Cardiac fibroblast (primary cell): ENCODE results near the gene ARHGEF2.

ENCODE experiments used
- DNase-seq, 2 donors: peaks; one replicate each; pipeline versions ENCODE4 v3.0.0 to v3.0.0-alpha.2; 2010; ENCODE audit warnings: low read depth in 2 of 2
- H3K4me3 ChIP-seq, 2 donors: replicated peaks in 1 of 2; 1 replicate in 1 of 2; 2 replicates in 1 of 2; pipeline ENCODE4 v1.5.1; 2011; ENCODE audit warnings: low read depth in 2 of 2, low read length in 2 of 2, mild to moderate bottlenecking in 2 of 2, moderate library complexity in 1 of 2
- TF ChIP-seq, protein P1 (sequence below): IDR thresholded peaks from one replicate; pipeline ENCODE4 v1.5.1; 2011; ENCODE audit warnings: low read depth, mild to moderate bottlenecking, low read length, inconsistent platforms

ARHGEF2 gene

DNA sequence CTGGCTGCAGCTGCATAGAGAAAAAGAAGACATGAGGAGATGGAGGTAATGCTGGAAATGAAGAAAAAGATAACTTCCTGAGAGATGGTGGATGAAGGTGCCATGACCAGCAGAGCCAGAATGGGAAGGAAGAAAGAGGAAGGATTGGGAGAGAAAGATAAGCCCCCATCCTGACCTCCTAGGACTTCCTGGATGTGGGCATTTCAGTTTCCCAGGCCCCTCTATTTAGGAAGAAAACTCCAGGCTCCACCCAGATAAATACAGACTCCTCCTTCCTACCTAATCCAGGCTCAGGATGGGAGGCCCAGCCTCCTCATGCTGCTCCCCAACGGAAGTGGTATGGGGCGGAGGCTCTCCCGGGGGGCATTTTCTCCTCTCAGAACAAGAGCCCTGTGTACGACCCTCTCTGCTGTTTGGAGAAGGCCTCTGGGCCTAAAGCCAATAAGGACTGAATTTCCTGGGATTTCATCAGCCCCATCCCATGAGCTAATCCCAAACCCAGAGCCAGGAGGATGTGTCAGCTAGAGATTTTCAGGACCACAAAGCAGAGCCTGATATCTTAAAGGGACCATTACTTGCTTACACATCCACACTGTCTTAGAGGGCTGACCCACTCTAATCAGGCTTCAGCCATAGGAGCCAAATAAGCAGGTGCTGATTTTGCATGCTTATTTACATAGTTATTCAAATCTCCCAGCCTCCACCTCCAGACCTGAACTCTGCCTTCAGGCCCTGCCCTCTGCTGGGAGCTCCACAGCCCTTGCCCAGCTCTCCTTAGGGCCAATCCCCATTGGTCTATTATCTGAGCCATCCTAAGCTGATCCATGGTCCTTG lies 5.1 kb upstream of the ARHGEF2 start:
- peak overlapping the region; percentile 29 to 87 for H3K4me3 ChIP-seq
- peak; percentile 96 to 98 for DNase-seq
- TF ChIP-seq, protein P1, sequence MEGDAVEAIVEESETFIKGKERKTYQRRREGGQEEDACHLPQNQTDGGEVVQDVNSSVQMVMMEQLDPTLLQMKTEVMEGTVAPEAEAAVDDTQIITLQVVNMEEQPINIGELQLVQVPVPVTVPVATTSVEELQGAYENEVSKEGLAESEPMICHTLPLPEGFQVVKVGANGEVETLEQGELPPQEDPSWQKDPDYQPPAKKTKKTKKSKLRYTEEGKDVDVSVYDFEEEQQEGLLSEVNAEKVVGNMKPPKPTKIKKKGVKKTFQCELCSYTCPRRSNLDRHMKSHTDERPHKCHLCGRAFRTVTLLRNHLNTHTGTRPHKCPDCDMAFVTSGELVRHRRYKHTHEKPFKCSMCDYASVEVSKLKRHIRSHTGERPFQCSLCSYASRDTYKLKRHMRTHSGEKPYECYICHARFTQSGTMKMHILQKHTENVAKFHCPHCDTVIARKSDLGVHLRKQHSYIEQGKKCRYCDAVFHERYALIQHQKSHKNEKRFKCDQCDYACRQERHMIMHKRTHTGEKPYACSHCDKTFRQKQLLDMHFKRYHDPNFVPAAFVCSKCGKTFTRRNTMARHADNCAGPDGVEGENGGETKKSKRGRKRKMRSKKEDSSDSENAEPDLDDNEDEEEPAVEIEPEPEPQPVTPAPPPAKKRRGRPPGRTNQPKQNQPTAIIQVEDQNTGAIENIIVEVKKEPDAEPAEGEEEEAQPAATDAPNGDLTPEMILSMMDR = peak; percentile 3

DNA sequence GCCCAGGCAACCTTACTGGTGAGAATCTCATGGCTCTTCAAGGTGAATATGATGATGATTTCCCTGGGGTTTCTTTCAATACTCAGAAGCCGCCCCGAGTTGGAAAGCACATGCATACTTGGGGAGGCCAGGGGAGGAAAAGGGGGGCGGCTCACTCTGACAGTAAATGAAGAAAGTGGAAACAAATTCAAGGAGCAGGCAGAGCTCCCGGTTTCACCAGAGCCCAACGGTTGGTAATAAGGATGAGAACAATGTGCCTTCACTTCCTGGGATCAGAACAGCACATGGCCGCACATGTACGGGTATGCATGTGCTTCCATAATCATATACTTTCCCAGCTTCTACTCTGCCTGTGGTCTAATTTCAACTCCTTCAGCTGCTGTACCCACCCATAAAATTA lies 3.8 kb upstream of the ARHGEF2 start:
- H3K4me3 ChIP-seq = peak overlapping the region; percentile 29 to 87
- no peak for DNase-seq
- TF ChIP-seq, protein P1 = no peak

DNA sequence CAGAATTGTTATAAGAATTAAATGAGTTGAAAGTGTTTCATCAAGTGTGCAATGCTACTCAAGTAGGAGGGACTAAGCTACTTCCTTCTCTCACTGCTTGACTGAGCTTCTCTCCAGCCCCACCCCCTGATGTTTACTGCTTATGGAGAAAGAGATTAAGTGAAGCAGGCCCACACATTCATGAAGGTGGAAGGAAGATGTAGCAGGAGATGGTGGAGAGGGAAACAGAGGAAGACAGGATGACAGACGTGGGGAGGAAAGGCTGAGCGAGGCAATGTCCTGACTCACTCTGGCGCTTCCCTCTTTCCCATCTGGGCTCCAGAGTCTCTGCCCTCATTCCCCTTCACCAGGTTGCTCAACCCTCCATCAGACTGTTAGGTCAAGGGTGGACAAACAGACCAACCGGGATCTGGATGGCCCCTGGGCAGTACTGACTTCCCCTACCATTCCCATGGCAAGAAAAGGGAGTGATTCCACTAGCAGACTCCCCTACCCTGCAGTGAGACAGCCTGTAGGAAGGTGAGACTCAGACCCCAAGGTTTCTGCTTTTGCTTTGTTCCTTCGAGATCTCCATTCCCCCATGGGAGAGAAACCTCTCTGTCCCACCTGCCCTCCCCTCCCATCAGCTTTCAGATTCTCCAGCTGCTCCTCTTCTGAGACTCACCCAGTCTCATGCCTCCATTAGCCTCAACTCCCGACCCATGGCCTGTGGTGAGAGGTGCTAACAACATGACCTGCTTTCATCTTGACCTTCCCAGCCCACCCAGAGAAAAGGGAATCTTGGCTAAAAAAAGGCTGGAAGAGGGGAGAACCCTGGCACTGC lies 3.1 kb upstream of the ARHGEF2 start:
- TF ChIP-seq, protein P1 = no peak
- peak overlapping the region; percentile 29 to 87 for H3K4me3 ChIP-seq
- DNase-seq = peak; percentile 84 to 85

DNA sequence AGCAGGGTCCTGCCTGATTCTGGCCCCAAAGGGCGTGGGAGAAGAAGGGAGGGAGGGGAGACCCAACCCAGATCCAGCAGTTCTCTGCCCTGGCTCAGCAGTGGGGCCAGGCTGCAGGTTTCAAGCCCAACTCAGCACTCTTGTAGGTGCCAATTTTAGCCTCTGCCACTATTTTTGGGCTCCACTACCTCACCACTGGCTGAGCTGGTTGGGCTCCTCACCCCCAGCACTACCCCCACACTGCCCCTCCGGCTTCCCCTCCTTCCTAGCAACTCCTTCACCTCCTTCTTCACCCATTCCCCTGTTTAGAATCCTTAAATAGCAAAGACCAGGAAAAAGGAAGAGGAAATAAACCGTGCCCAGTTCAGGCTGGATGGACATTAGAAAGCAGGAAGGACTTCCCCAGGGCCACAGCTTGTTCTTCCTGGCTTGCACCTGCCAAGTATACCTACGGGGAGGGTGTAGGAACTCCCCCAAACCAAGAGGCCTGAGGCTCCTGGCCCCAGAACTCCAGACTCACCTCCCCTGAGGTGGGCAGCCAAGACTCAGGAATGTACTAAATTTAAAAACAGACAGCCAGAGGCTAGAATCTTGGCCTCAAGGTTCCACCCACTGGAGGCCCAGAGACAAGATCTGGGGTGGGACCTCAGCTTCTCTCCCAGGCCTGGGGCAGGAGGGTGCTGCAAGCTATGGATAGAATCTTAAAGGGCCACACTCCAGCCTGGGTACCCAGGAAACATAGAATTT lies 1.4 kb upstream of the ARHGEF2 start:
- peak overlapping the region; percentile 87 to 94 for H3K4me3 ChIP-seq
- DNase-seq = no peak
- TF ChIP-seq, protein P1 = no peak

DNA sequence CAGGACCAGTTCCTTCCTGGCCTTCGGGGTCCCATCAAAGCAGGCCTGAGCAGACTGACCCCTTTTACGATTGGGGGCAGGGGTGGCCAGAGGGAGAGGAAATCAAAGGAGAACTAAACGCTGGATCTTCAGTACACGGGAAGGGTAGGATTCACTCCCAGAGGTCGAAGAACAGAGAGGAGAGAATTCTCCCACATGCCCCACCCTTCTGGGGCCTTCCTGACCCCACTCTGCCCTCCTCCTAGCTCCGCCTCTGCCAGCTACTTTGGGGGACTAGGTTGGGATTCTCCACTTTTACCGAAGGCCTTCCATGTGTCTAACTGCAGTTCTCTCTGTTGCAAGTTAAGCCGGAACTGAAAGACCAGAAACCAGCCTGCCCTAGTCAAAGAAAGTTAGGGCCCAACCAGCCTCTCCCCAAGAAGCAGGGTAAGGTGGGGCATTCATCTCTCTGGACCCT lies 654 bp upstream of the ARHGEF2 start:
- peak overlapping the region; percentile 87 to 94 for H3K4me3 ChIP-seq
- TF ChIP-seq, protein P1 = no peak
- peak; percentile 49 to 50 for DNase-seq

DNA sequence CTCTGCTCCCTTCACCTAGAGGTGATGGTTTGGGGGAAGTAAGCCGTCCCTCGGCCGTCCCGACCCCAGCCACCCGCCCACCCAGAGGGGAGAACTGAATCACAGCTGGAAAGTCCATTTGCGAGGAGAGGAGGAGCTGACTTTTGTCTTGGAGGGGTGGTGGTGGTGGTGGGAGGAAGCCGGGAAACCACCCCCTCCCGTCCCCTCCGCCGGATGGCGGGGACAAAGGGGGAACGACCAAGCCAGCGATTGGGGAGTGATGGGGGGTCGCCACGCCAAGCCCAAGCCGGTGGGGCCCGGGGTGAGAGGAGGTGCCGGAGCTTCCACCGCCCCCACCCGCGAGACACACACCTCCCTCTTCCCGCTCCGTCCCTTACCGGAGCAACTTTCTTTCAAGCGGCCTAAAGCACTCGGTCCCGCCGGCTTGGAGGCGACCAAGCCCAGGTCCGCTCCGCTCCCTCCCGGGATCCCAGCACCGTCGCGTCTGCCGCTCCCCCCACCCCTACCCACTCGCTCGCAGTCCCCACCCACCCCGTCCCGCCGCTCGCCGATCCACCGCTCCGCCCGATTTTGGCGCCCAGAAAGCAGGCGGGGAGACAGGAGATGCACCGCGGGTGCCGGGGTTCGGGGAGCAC lies 540 bp downstream of the ARHGEF2 start:
- H3K4me3 ChIP-seq = peak overlapping the region; percentile 87 to 94
- no peak for DNase-seq
- TF ChIP-seq, protein P1 = no peak
